Measurements from ENCODE around the gene SHANK2.

Gene SHANK2

GRCh38 chr11:71221201-71221600, 31.2 kb downstream of the SHANK2 start:
- DNase-seq (ENCODE audit: low read depth in 2 of 2) = no peak
- H3K4me3 ChIP-seq (replicated peaks in 1 of 2; ENCODE audit: low read depth in 2 of 2, low read length in 2 of 2) = no peak overlapping the region
- TF ChIP-seq, protein P1, sequence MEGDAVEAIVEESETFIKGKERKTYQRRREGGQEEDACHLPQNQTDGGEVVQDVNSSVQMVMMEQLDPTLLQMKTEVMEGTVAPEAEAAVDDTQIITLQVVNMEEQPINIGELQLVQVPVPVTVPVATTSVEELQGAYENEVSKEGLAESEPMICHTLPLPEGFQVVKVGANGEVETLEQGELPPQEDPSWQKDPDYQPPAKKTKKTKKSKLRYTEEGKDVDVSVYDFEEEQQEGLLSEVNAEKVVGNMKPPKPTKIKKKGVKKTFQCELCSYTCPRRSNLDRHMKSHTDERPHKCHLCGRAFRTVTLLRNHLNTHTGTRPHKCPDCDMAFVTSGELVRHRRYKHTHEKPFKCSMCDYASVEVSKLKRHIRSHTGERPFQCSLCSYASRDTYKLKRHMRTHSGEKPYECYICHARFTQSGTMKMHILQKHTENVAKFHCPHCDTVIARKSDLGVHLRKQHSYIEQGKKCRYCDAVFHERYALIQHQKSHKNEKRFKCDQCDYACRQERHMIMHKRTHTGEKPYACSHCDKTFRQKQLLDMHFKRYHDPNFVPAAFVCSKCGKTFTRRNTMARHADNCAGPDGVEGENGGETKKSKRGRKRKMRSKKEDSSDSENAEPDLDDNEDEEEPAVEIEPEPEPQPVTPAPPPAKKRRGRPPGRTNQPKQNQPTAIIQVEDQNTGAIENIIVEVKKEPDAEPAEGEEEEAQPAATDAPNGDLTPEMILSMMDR (IDR thresholded peaks at IDR 0.05; ENCODE audit: low read depth, low read length) = no peak

DNA sequence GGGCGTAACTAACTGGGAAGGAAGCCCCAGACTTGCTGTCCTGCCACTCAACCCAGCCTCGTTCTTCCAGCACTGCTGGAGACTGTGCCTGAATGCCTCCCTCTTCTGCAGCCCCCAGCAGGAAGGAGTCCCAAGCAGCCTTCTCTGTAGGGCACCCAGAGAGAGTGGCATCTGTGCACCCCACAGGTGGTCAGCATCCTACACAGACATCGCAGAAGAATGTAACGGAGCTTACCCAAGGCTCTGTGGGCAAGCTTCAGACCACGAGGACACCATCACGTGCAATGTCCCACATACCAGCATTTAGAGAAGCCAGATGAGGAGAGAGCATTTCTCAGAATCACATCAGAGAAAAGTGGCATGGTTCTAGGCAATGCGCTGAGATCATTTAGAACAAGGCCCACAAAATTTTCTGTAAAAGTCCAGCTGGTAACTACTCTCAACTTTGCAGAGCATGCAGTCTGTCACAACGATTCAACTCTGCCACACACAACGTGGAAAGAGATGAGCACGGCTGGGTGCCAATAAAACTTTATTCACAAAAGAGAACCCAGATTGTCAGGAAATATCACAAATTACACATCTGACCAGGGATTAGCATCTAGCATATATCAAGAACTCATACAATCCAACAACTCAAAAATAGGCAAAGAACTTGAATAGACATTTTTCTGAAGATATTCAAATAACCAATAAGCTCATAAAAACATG, 33.4 kb downstream of the SHANK2 start:
- TF ChIP-seq, protein P1 (IDR thresholded peaks at IDR 0.05; ENCODE audit: low read depth, low read length) = no peak
- no peak for DNase-seq (ENCODE audit: low read depth in 2 of 2)
- H3K4me3 ChIP-seq (replicated peaks in 1 of 2; ENCODE audit: low read depth in 2 of 2, low read length in 2 of 2) = no peak overlapping the region

DNA sequence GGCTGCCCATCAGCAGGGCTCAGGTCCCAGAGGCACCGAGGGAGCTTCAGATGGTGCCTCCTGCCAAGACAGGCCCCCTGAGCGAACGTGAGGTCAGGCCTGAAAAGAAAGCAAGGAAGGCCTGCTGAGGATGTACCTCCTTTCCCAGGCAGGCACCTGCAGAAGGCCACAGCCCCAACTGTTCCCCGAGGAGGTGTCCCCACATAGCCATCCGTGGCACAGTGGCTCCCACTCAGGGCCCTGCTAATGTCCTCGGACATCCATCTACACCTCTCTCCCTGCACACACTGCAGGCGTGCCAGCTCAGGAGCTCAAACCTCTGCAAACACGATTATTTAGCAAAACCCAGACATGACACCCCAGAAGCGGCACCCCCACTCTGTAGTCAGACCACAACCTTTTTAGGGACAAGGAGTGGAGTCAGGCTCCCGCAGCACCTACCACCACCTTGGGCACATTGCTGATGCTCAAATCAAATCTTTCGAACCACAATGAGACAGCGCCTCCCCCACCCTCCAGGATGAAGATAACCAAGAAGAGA, 36.9 kb downstream of the SHANK2 start:
- no peak for DNase-seq (ENCODE audit: low read depth in 2 of 2)
- no peak overlapping the region for H3K4me3 ChIP-seq (replicated peaks in 1 of 2; ENCODE audit: low read depth in 2 of 2, low read length in 2 of 2)
- TF ChIP-seq, protein P1 (IDR thresholded peaks at IDR 0.05; ENCODE audit: low read depth, low read length) = no peak

DNA sequence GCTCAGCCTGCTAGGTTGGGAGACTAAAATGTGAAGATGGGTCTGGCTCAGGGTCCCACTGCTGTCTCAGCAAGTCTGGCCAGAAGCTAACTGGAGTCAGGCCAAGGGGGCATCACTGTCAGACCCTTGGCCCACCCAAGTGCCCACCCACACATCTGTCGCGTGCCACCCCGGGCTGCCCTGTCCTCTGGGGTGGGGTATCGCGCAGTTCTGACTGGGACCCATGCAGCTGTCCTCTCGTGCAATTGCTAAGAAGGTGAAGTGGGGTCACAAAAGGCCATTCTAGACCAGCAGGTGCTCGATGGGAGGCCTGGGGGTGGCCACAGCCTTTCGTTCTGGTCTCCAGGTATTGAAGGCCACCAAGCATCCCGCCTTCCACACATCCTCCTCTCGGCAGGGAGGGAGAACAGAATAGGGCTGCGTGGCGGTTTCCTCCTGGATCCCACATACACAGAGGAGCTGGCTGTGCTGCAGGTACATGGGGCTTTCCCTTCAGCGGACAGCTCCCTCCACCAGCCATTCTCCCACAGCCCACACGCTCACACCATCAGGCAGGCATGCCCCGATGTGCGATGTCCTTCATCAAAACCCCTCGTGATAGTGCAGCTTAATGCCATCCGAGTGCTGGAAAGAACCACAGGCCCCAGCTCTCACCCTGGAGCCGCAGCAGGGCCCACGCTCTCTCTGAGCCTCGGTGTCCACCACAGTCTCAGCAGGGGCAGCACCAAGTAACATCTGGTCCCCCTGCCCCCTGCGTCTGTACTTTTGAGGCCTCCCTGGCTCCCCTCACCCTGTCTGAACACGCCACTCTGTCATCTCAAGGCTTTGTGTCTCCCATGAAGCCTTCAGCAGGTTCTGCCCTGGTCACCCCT, 37.6 kb downstream of the SHANK2 start:
- no peak overlapping the region for H3K4me3 ChIP-seq (replicated peaks in 1 of 2; ENCODE audit: low read depth in 2 of 2, low read length in 2 of 2)
- no peak for DNase-seq (ENCODE audit: low read depth in 2 of 2)
- TF ChIP-seq, protein P1 (IDR thresholded peaks at IDR 0.05; ENCODE audit: low read depth, low read length) = no peak

DNA sequence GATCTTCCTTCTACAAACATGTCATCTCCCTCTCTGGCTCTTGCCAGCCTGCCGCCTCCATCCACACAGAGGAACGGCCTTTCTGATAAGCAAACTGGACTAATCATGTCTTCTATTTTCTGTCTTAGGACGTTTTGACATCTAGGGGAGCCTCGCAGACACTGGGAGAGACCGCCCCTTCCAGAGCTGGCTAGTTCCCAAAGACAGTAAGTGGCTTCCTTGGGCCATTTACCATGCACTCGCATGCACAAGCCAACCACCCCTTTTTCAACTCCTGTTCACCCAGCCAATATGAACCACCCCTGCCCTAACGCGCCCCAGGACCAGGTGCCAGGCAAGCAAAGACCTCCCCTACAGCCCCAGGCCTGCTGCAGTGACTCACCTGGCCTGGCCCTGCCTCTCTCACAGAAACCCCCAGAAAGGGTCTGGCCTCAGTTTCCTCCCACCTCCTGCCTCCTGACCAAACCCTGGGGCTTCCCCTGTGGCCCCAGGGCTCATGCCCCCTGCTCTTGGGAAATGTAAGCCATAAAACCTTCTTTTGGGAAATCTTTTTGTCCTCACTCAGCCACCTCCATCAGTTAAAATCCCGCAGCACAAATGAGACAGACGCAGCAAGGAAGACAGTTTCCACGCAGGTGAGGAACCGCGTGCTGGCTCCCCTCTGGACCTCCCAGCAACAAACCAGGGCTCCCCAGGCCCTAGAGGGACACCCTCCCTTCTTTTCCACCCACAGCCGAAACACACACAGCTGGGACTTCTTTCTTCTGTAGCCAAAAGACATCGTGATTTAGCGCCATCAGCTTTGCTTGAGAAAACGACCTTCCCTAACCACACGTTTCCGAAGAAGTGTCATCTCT, 38.5 kb downstream of the SHANK2 start:
- H3K4me3 ChIP-seq (replicated peaks in 1 of 2; ENCODE audit: low read depth in 2 of 2, low read length in 2 of 2) = no peak overlapping the region
- no peak for DNase-seq (ENCODE audit: low read depth in 2 of 2)
- TF ChIP-seq, protein P1 (IDR thresholded peaks at IDR 0.05; ENCODE audit: low read depth, low read length) = no peak

- TF ChIP-seq, protein P1 (IDR thresholded peaks at IDR 0.05; ENCODE audit: low read depth, low read length) = no peak
- H3K4me3 ChIP-seq (replicated peaks in 1 of 2; ENCODE audit: low read depth in 2 of 2, low read length in 2 of 2) = no peak overlapping the region
- DNase-seq (ENCODE audit: low read depth in 2 of 2) = peak in 1 of 2 donors; percentile 72
Observed at GRCh38 chr11:71212871-71213559, 39.4 kb downstream of the SHANK2 start.
